CD14-positive monocyte (primary cell): ENCODE results near the gene RNU6-9. TPM values are rescaled to one million over a fixed set of nuclear protein-coding genes. Genes with fewer than 3 reads are reported as not detected.

ENCODE experiments used
- DNase-seq, 3 donors: peaks; one replicate each; pipeline ENCODE4 v3.0.0-alpha.2; 2011 to 2022
- H2AFZ ChIP-seq: 2 replicates; pipeline ENCODE4 v1.6.0; 2012; ENCODE audit warnings: mild to moderate bottlenecking, low read depth, low read length, inconsistent platforms; ENCODE audit not compliant: insufficient read depth, poor library complexity, severe bottlenecking
- H3K27ac ChIP-seq, 2 donors: 1 replicate in 1 of 2; 2 replicates in 1 of 2; pipeline ENCODE4 v1.5.1; 2012 to 2013; ENCODE audit warnings: low read length in 2 of 2, control low read depth in 1 of 2, inconsistent platforms in 1 of 2, low read depth in 1 of 2, mild to moderate bottlenecking in 1 of 2
- H3K27me3 ChIP-seq, 2 donors: one replicate each; pipeline versions ENCODE4 v1.6.0 to v1.6.1; 2011 to 2013; ENCODE audit warnings: low read length in 2 of 2; ENCODE audit not compliant: control insufficient read depth in 2 of 2, insufficient read depth in 2 of 2
- H3K36me3 ChIP-seq, 2 donors: replicated peaks in 1 of 2; 1 replicate in 1 of 2; 2 replicates in 1 of 2; pipeline versions ENCODE4 v1.5.1 to v1.6.1; 2012 to 2013; ENCODE audit warnings: low read length in 2 of 2, control low read depth in 1 of 2, inconsistent platforms in 1 of 2, mild to moderate bottlenecking in 1 of 2; ENCODE audit not compliant: insufficient read depth in 2 of 2, control insufficient read depth in 1 of 2
- H3K4me1 ChIP-seq, 2 donors: 1 replicate in 1 of 2; 2 replicates in 1 of 2; pipeline versions ENCODE4 v1.5.1 to v1.6.1; 2012 to 2013; ENCODE audit warnings: low read length in 2 of 2, control low read depth in 1 of 2, inconsistent platforms in 1 of 2, mild to moderate bottlenecking in 1 of 2, moderate library complexity in 1 of 2; ENCODE audit not compliant: insufficient read depth in 2 of 2, control insufficient read depth in 1 of 2
- H3K4me2 ChIP-seq: replicated peaks from 2 replicates; pipeline ENCODE3; 2012; ENCODE audit warnings: low read length, moderate library complexity, mild to moderate bottlenecking; ENCODE audit not compliant: poor library complexity, severe bottlenecking; ENCODE audit errors: extremely low read depth
- H3K4me3 ChIP-seq, 3 experiments: fragments of 200-600 bp in 1 of 3; sonication (generic) in 1 of 3; replicated peaks in 1 of 3; 1 replicate in 2 of 3; 2 replicates in 1 of 3; pipeline ENCODE4 v1.5.1; 2011 to 2013; ENCODE audit warnings: low read length in 3 of 3, mild to moderate bottlenecking in 3 of 3, control low read depth in 2 of 3, low read depth in 2 of 3, inconsistent platforms in 1 of 3, moderate library complexity in 1 of 3
- H3K79me2 ChIP-seq: 2 replicates; pipeline ENCODE4 v1.6.0; 2012; ENCODE audit warnings: mild to moderate bottlenecking, control low read depth, inconsistent platforms, low read length, moderate library complexity; ENCODE audit not compliant: insufficient read depth
- H3K9ac ChIP-seq: 2 replicates; pipeline ENCODE4 v1.6.0; 2017; ENCODE audit warnings: low read length, mild to moderate bottlenecking; ENCODE audit not compliant: insufficient read depth, poor library complexity, severe bottlenecking
- H3K9me3 ChIP-seq, 2 donors: replicated peaks in 1 of 2; 1 replicate in 1 of 2; 2 replicates in 1 of 2; pipeline versions ENCODE4 v1.5.1 to v1.6.1; 2012 to 2013; ENCODE audit warnings: low read length in 2 of 2, control low read depth in 1 of 2; ENCODE audit not compliant: control insufficient read depth in 1 of 2, insufficient read depth in 1 of 2
- H4K20me1 ChIP-seq: 2 replicates; pipeline ENCODE4 v1.6.0; 2012; ENCODE audit warnings: mild to moderate bottlenecking, low read length, control low read depth, moderate library complexity; ENCODE audit not compliant: insufficient read depth
- H3K27ac Mint-ChIP-seq, 7 donors: one replicate each; pipeline ENCODE4 v1.8.0; 2020; ENCODE audit warnings: mild to moderate bottlenecking in 7 of 7, mixed read lengths in 7 of 7, moderate library complexity in 6 of 7, inconsistent platforms in 2 of 7
- H3K27me3 Mint-ChIP-seq, 3 donors: one replicate each; pipeline ENCODE4 v1.8.0; 2021 to 2022; ENCODE audit warnings: low read depth in 3 of 3, mild to moderate bottlenecking in 3 of 3, mixed read lengths in 3 of 3, moderate library complexity in 3 of 3, inconsistent platforms in 1 of 3
- H3K36me3 Mint-ChIP-seq, 2 donors: one replicate each; pipeline ENCODE4 v1.8.0; 2020; ENCODE audit warnings: mixed read lengths in 2 of 2, inconsistent platforms in 1 of 2, mild to moderate bottlenecking in 1 of 2
- H3K4me1 Mint-ChIP-seq: one replicate; pipeline ENCODE4 v1.8.0; 2020; ENCODE audit warnings: mild to moderate bottlenecking, mixed read lengths
- H3K4me3 Mint-ChIP-seq, 2 donors: one replicate each; pipeline ENCODE4 v1.8.0; 2020; ENCODE audit warnings: mild to moderate bottlenecking in 2 of 2, mixed read lengths in 2 of 2, moderate library complexity in 1 of 2
- H3K9me3 Mint-ChIP-seq, 7 donors: one replicate each; pipeline ENCODE4 v1.8.0; 2020 to 2022; ENCODE audit warnings: mixed read lengths in 7 of 7, mild to moderate bottlenecking in 6 of 7, moderate library complexity in 6 of 7, inconsistent platforms in 2 of 7
- CTCF ChIP-seq: fragments of 200-600 bp; IDR thresholded peaks from one replicate; pipeline ENCODE4 v1.8.0; 2022; ENCODE audit warnings: antibody characterized with exemption, mild to moderate bottlenecking
- WGBS: methylation state at CpG from one replicate; pipeline ENCODE4 v1.1.5; 2013; ENCODE audit warnings: missing lambda C conversion rate; ENCODE audit not compliant: insufficient coverage; 5-methylcytosine and 5-hydroxymethylcytosine counted together
- intact Hi-C, 2 donors: fragments of 100-400 bp; cut with micrococcal nuclease; formaldehyde crosslinking; loops; one replicate each; pipeline versions ENCODE4 v1.15.0 to v1.15.1; 2023
- polyA plus RNA-seq, 3 donors: library from polyadenylated mRNA; depleted of rRNA in 1 of 3; unstranded in 2 of 3; stranded (reverse) in 1 of 3; fragments of 300-500 nt in 2 of 3; fragments of >200 nt in 1 of 3; fragmentation: Illumina TruSeq in 2 of 3; gene quantifications; 1 replicate in 2 of 3; 2 replicates in 1 of 3; pipeline ENCODE4 v1.2.3, GENCODE V29; 2012 to 2021

Gene RNU6-9
- polyA plus RNA-seq, 3 donors: not detected

DNA sequence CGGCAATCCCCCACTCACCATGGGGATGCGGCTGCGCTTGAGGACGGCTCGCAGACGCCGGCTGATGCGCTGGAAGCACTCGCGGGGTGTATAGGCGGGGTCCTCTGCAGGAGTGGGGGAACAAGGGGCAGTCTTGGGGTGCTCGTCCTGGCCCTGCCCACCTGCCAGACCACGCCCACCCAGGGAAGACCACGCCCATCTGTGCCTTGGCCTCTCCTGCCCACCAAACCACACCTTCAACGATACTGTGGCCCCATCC, 6.7 kb downstream of the RNU6-9 start:
- peaks cover 17% of the 10 kb centered on the region for H3K79me2 ChIP-seq
- Mint-ChIP-seq H3K9me3 (no peaks in the 10 kb centered on the region), H3K36me3 (peaks cover 39 to 73% of the 10 kb centered on the region in 2 donors), H3K4me3 (no peak overlapping the region), H3K4me1 (peaks cover 2% of the 10 kb centered on the region), H3K27me3 (peaks cover 0 to 4% (median 3%) of the 10 kb centered on the region in 3 donors), H3K27ac (no peak overlapping the region)
- no peak for TF ChIP-seq CTCF
- H4K20me1 ChIP-seq: peaks cover 81% of the 10 kb centered on the region
- H3K9ac ChIP-seq: no peak overlapping the region
- H3K27me3 ChIP-seq: no peaks in the 10 kb centered on the region
- no peak overlapping the region for H3K27ac ChIP-seq
- H3K4me2 ChIP-seq: no peak overlapping the region
- no peaks in the 10 kb centered on the region for H3K4me1 ChIP-seq
- no peak overlapping the region for H2AFZ ChIP-seq
- peaks cover 36 to 49% of the 10 kb centered on the region in 2 donors for H3K36me3 ChIP-seq
- intact Hi-C loops: no loop called here
- no peaks in the 10 kb centered on the region for H3K9me3 ChIP-seq
- no peak overlapping the region for H3K4me3 ChIP-seq
- WGBS: 93% methylated on average over 10 of the region's 15 CpGs
- DNase-seq: no peak

DNA sequence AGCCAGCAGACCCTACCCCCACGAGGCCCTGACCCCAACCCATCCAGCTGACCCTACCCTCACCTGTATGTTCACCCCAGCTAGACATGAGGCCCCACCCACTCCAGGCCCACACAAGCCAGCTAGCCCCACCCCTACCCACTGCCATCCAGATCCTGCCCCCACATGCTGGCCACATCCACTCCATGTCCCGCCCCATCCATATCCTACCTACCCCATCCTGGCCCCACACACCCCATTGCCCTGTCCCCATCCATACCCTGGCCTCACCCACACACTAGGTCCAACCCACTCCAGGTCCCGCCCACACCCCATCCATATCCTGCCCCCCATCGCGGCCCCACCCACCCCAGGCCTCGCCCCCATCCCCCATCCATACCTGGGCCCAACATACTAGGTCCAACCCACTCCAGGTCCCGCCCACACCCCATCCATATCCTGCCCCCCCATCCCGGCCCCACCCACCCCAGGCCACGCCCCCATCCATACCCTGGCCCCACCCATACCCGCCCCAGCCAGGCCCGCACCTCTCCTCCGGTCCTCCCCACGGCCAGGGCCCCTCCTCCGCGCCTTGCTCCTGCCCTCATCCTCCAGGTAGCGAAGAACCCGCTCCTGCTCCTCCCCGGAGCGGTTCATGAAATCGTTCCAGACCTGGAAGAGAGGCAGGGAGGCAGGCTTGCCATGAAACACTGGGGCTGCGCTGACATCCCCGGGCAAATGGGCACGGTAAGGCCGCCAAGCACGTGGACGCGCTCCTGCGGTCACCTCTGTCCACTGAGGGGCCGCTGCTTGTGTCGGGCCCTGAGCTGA, 7.2 kb downstream of the RNU6-9 start:
- no peak overlapping the region for H3K9ac ChIP-seq
- H3K4me1 Mint-ChIP-seq: peaks cover under 1% of the 10 kb centered on the region
- H4K20me1 ChIP-seq: peaks cover 83% of the 10 kb centered on the region

More for the DNA sequence above, 7.2 kb downstream of the RNU6-9 start:
- peaks cover 0 to 4% (median 3%) of the 10 kb centered on the region in 3 donors for H3K27me3 Mint-ChIP-seq
- peaks cover 19% of the 10 kb centered on the region for H3K79me2 ChIP-seq
- no peaks in the 10 kb centered on the region for H3K27me3 ChIP-seq
- H3K36me3 Mint-ChIP-seq: peaks cover 40 to 76% of the 10 kb centered on the region in 2 donors
- H3K36me3 ChIP-seq: peaks cover 36 to 49% of the 10 kb centered on the region in 2 donors
- no peak for DNase-seq
- TF ChIP-seq CTCF: no peak
- H3K27ac Mint-ChIP-seq: no peak overlapping the region
- H3K4me2 ChIP-seq: no peak overlapping the region
- H2AFZ ChIP-seq: no peak overlapping the region
- H3K9me3 Mint-ChIP-seq: no peaks in the 10 kb centered on the region
- H3K4me3 Mint-ChIP-seq: no peak overlapping the region
- no peak overlapping the region for H3K4me3 ChIP-seq
- no peaks in the 10 kb centered on the region for H3K9me3 ChIP-seq
- H3K27ac ChIP-seq: no peak overlapping the region
- intact Hi-C loops: no loop called here
- 92% methylated on average over 17 of the region's 30 CpGs for WGBS
- no peaks in the 10 kb centered on the region for H3K4me1 ChIP-seq
